Thymus (tissue), 11 donors: Measurements from ENCODE around the gene SIN3A. TPM values are rescaled to one million over a fixed set of nuclear protein-coding genes. Genes with fewer than 3 reads are reported as not detected.

Source experiments
- DNase-seq, 9 donors: peaks; one replicate each; pipeline ENCODE4 v3.0.0-alpha.2; 2013; ENCODE audit warnings: low spot score in 9 of 9, low read depth in 6 of 9, missing footprints in 1 of 9
- H3K27ac ChIP-seq, 2 donors: one replicate each; pipeline ENCODE4 v1.5.1; 2013; ENCODE audit warnings: control low read depth in 1 of 2, low read depth in 1 of 2, low read length in 1 of 2, mild to moderate bottlenecking in 1 of 2, moderate library complexity in 1 of 2
- H3K27me3 ChIP-seq, 2 donors: one replicate each; pipeline ENCODE4 v1.5.1; 2013; ENCODE audit warnings: low read length in 1 of 2; ENCODE audit not compliant: control insufficient read depth in 2 of 2, insufficient read depth in 1 of 2
- H3K36me3 ChIP-seq, 2 donors: one replicate each; pipeline ENCODE4 v1.5.1; 2013; ENCODE audit warnings: low read length in 1 of 2, mild to moderate bottlenecking in 1 of 2, moderate library complexity in 1 of 2; ENCODE audit not compliant: control insufficient read depth in 2 of 2, insufficient read depth in 2 of 2
- H3K4me1 ChIP-seq, 2 donors: one replicate each; pipeline ENCODE4 v1.5.1; 2013; ENCODE audit warnings: low read length in 2 of 2; ENCODE audit not compliant: control insufficient read depth in 2 of 2, insufficient read depth in 2 of 2
- H3K4me3 ChIP-seq, 2 donors: one replicate each; pipeline ENCODE4 v1.5.1; 2013; ENCODE audit warnings: low read length in 2 of 2, control low read depth in 1 of 2, mild to moderate bottlenecking in 1 of 2
- H3K9me3 ChIP-seq, 2 donors: one replicate each; pipeline ENCODE4 v1.5.1; 2013; ENCODE audit warnings: low read length in 1 of 2, mild to moderate bottlenecking in 1 of 2; ENCODE audit not compliant: control insufficient read depth in 2 of 2, insufficient read depth in 1 of 2
- WGBS: extraction: QIAGEN DNeasy Blood & Tissue Kit; methylation state at CpG from one replicate; pipeline ENCODE4 v1.1.7; 2013; 5-methylcytosine and 5-hydroxymethylcytosine counted together
- polyA plus RNA-seq: library from polyadenylated mRNA; stranded (reverse); fragments of 200-250 nt; gene quantifications from one replicate; pipeline ENCODE4 v1.2.3, GENCODE V29; 2013
- total RNA-seq: library from RNA; stranded (reverse); fragments of 120-200 nt; gene quantifications from one replicate; pipeline ENCODE4 v1.2.4, GENCODE V29; 2013
- donor health status: healthy.

SIN3A gene
- total and polyA plus RNA-seq, 2 donors: 18.4 to 23.6 TPM

DNA sequence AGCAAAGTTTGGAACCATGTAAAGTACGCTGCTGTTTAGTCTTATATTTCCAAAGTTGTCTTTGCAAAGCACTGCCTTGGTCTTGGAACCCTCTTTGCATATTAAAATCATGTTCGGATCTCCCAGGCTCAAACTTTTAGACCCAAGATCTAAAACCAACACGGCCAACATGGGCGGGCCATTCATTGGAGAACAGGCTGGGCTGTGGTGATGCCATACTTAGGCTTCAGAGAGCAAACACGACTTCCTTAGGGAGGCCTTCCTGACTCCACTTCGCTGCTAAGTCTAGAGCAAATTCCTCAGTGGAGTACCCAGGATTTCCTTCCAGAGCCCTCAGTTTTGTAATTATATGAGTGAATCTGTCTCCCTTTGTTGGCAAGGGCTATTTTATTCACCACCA, 86.6 kb downstream of the SIN3A start:
- 97% methylated on average over 6 of the region's 6 CpGs for WGBS
- peaks cover 49% of the 10 kb centered on the region in 2 donors for H3K36me3 ChIP-seq
- no peak overlapping the region for H3K27ac ChIP-seq
- no peak overlapping the region for H3K4me3 ChIP-seq
- H3K9me3 ChIP-seq: no peaks in the 10 kb centered on the region
- H3K4me1 ChIP-seq: peaks cover 0 to 14% of the 10 kb centered on the region in 2 donors
- DNase-seq: no peak
- H3K27me3 ChIP-seq: no peaks in the 10 kb centered on the region

DNA sequence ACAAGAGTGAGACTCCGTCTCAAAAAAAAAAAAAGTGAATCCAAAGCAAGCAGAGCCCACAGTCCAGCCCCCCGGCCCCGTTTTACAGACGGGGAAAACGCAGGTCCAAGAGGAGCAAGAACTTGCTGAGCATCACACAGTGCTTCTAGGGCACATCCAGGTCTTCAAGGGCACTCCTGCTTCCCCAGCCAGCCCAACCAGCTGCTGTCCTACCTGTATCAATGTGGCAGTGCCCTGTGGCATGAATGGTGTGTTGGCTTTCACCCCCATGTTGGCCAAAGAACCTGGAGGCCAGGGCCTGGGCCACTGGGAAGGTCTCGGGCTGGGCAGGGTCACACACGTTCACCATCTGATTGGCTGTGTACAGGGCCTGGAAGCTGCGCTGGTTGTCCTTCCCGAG, 87.7 kb downstream of the SIN3A start:
- WGBS: 99% methylated on average over 9 of the region's 9 CpGs
- no peak overlapping the region for H3K27ac ChIP-seq
- no peaks in the 10 kb centered on the region for H3K27me3 ChIP-seq
- DNase-seq: no peak
- H3K4me3 ChIP-seq: no peak overlapping the region
- H3K36me3 ChIP-seq: peaks cover 58 to 60% of the 10 kb centered on the region in 2 donors
- no peaks in the 10 kb centered on the region for H3K9me3 ChIP-seq
- peaks cover 0 to 11% of the 10 kb centered on the region in 2 donors for H3K4me1 ChIP-seq

- Histone ChIP-seq H3K27me3 (no peaks in the 10 kb centered on the region), H3K9me3 (no peaks in the 10 kb centered on the region), H3K4me3 (no peak overlapping the region), H3K36me3 (peaks cover 66 to 70% of the 10 kb centered on the region in 2 donors), H3K27ac (no peak overlapping the region), H3K4me1 (peaks cover 0 to 6% of the 10 kb centered on the region in 2 donors)
- no peak for DNase-seq
- 98% methylated on average over 7 of the region's 7 CpGs for WGBS
Measured at GRCh38 chr15:75362642-75363249, 88.7 kb downstream of the SIN3A start.

- no peak for DNase-seq
- Histone ChIP-seq H3K9me3 (no peaks in the 10 kb centered on the region), H3K4me3 (no peak overlapping the region), H3K27me3 (no peaks in the 10 kb centered on the region), H3K4me1 (peaks cover 0 to under 1% of the 10 kb centered on the region in 2 donors), H3K27ac (no peak overlapping the region), H3K36me3 (peaks cover 66 to 70% of the 10 kb centered on the region in 2 donors)
- 97% methylated on average over 13 of the region's 13 CpGs for WGBS
Measured at GRCh38 chr15:75361989-75362641, 89.4 kb downstream of the SIN3A start.

DNA sequence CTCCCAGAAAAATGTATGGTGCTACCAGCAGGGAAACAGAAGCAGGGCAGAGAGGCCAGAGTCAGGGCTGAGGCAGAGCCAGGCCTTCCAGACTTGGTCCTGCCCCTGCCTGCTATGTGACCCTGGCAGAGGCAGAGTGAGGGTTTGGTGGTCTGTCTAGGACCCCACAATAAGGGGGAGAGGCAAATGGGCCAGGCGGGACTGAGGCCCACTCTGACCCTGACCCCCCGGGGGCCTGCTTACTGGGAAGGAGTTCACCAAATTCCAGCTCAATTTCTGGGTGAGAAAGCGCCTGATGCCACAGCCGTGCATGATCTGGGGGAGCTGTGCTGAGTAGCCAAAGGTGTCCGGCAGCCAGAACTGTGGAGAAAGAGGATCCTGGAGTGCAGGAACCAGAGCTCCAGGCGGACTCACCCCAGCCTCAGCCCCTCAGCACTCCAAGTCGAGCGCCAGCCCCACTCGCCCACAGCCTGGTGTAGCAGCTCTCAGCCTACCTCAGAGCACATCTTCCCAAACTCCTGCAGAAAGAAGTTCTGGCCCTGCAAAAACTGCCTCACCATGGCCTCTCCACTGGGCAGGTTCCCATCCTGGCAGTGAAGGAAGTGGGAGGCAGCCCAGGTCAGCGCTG, 90.0 kb downstream of the SIN3A start:
- 98% methylated on average over 10 of the region's 10 CpGs for WGBS
- no peak for DNase-seq

DNA sequence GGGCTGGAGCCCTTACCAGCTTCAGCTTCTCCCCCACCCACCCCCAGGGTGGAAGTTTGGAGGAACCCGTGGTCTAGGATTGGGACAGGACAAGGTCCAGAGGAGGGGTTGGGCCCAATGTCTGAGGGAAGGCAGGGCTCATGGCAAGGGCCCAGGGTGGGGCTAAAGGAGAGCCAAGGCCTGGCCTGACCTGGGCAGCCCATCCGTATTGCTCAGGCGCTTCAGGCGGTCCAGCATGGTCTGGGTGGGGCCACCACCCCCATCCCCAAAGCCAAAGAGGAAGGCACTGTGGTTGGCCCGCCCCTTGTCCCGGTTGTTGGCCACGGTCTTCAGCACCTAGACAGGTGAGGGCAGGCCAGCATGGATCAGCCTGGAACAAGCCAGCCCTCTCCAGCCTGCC, 90.6 kb downstream of the SIN3A start:
- DNase-seq: no peak
- Histone ChIP-seq H3K4me1 (no peaks in the 10 kb centered on the region), H3K27ac (no peak overlapping the region), H3K36me3 (peaks cover 63 to 70% of the 10 kb centered on the region in 2 donors), H3K27me3 (no peaks in the 10 kb centered on the region), H3K9me3 (peaks cover 0 to 2% of the 10 kb centered on the region in 2 donors), H3K4me3 (no peak overlapping the region)
- WGBS: 96% methylated on average over 7 of the region's 7 CpGs

More for the DNA sequence above, 90.0 kb downstream of the SIN3A start:
- H3K36me3 ChIP-seq: peaks cover 63 to 70% of the 10 kb centered on the region in 2 donors
- no peak overlapping the region for H3K4me3 ChIP-seq
- no peaks in the 10 kb centered on the region for H3K27me3 ChIP-seq
- H3K27ac ChIP-seq: no peak overlapping the region
- no peaks in the 10 kb centered on the region for H3K4me1 ChIP-seq
- H3K9me3 ChIP-seq: peaks cover 0 to 2% of the 10 kb centered on the region in 2 donors

- Histone ChIP-seq H3K27me3 (no peaks in the 10 kb centered on the region), H3K4me3 (no peak overlapping the region), H3K27ac (no peak overlapping the region), H3K36me3 (peaks cover 63 to 74% of the 10 kb centered on the region in 2 donors), H3K9me3 (peaks cover 0 to 2% of the 10 kb centered on the region in 2 donors), H3K4me1 (no peaks in the 10 kb centered on the region)
- 82% methylated on average over 1 of the region's 1 CpG for WGBS
- DNase-seq: no peak
Measured at GRCh38 chr15:75360391-75360790, 91.1 kb downstream of the SIN3A start.

DNA sequence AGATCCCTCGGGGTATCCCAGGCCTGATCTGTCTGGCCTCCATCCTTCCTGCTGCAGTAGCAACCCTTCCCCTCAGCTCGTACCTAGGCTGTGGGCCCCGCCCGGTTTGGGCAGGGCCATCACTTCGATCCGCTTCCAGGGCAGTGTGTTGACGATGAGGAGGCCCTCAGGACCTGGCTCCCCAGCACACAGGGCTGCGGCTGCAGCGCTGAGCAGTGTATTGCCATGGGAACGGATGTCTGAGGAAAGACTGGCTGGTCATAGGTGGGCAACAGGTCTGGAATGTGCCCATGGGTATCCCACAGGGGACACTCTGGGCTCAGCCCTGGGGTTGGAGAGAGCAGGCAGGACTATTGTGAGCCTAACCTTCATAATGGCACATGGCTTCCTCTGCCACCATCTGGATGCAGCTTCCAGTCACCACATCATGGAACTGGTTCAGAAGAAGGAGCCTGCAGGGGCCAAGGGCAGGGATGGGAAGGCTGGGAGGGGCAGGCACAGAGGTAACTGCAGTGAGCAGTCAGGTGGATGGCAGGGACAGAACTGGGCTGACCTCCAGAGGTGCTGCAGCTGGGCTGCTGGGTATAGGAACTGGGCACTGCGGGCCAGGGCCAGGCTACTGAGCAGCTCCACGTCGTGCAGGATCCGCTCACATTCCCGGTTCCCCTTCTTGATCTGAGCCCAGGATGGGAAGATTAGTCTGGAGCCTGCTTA, 91.8 kb downstream of the SIN3A start:
- H3K36me3 ChIP-seq: peaks cover 63 to 74% of the 10 kb centered on the region in 2 donors
- DNase-seq: no peak
- H3K27ac ChIP-seq: no peak overlapping the region
- peaks cover 0 to 2% of the 10 kb centered on the region in 2 donors for H3K9me3 ChIP-seq
- no peaks in the 10 kb centered on the region for H3K4me1 ChIP-seq
- H3K4me3 ChIP-seq: no peak overlapping the region
- WGBS: 98% methylated on average over 15 of the region's 15 CpGs
- H3K27me3 ChIP-seq: no peaks in the 10 kb centered on the region
